PC-9 (cell line): ENCODE results near the gene CD79B. TPM values are rescaled to one million over a fixed set of nuclear protein-coding genes. Genes with fewer than 3 reads are reported as not detected.

Experiments used
- BruUV-seq: library from RNA; stranded (reverse); fragments of 400-500 nt; replicated peaks from 2 replicates; lab custom pipeline; 2021; lab: Mats Ljungman, UMichigan
- CTCF ChIA-PET: fragments of 300-600 bp; sonication (Branson Sonifier 250); formaldehyde crosslinking; loops from one replicate; lab custom pipeline; 2022; ENCODE audit warnings: antibody characterized with exemption; lab: Charles Lee
- POLR2A ChIA-PET: fragments of 300-600 bp; sonication (Branson Sonifier 250); formaldehyde crosslinking; loops from one replicate; lab custom pipeline; 2022; ENCODE audit warnings: antibody characterized with exemption; ENCODE audit not compliant: unreplicated experiment; lab: Charles Lee
- DNase-seq, 2 experiments: peaks; one replicate each; pipeline versions ENCODE4 v3.0.0 to v3.0.0-alpha.2; 2015 to 2022; ENCODE audit warnings: mixed read lengths in 1 of 2
- H2AFZ ChIP-seq: fragments of 200-600 bp; sonication (generic); 2 replicates; pipeline ENCODE4 v1.8.1; 2017; ENCODE audit warnings: antibody characterized with exemption
- H3F3A ChIP-seq: fragments of 200-600 bp; sonication (generic); 2 replicates; pipeline ENCODE4 v1.8.1; 2017; ENCODE audit warnings: antibody characterized with exemption, mild to moderate bottlenecking, low read depth; ENCODE audit not compliant: insufficient read depth
- H3K27ac ChIP-seq: fragments of 200-600 bp; sonication (generic); 2 replicates; pipeline ENCODE4 v1.6.1; 2016; ENCODE audit warnings: mixed run types
- H3K27me3 ChIP-seq: fragments of 200-600 bp; sonication (generic); 2 replicates; pipeline ENCODE4 v1.6.1; 2016; ENCODE audit warnings: low read depth, mixed run types; ENCODE audit not compliant: insufficient read depth
- H3K36me3 ChIP-seq: fragments of 200-600 bp; sonication (generic); 2 replicates; pipeline ENCODE4 v1.6.1; 2016; ENCODE audit warnings: low read depth, mixed run types
- H3K4me1 ChIP-seq: fragments of 200-600 bp; sonication (generic); replicated peaks from 2 replicates; pipeline ENCODE4 v1.6.1; 2016; ENCODE audit warnings: mixed run types; ENCODE audit not compliant: insufficient read depth
- H3K4me2 ChIP-seq: fragments of 200-600 bp; sonication (generic); 2 replicates; pipeline ENCODE4 v1.6.1; 2017; ENCODE audit warnings: mixed run types
- H3K4me3 ChIP-seq: fragments of 200-600 bp; sonication (generic); 2 replicates; pipeline ENCODE4 v1.6.1; 2016; ENCODE audit warnings: mixed run types
- H3K79me2 ChIP-seq: fragments of 200-600 bp; sonication (generic); 2 replicates; pipeline ENCODE4 v1.6.1; 2017; ENCODE audit warnings: low read depth, mixed run types
- H3K9me2 ChIP-seq: fragments of 200-600 bp; sonication (generic); 2 replicates; pipeline ENCODE4 v1.8.1; 2017; ENCODE audit warnings: mild to moderate bottlenecking; ENCODE audit not compliant: insufficient read depth
- H3K9me3 ChIP-seq: fragments of 200-600 bp; sonication (generic); 2 replicates; pipeline ENCODE4 v1.8.1; 2016; ENCODE audit warnings: low read depth; ENCODE audit not compliant: insufficient read depth
- H4K20me1 ChIP-seq: fragments of 200-600 bp; sonication (generic); 2 replicates; pipeline ENCODE4 v1.8.1; 2017; ENCODE audit not compliant: insufficient read depth
- CTCF ChIP-seq: fragments of 200-600 bp; sonication (generic); conservative IDR thresholded peaks from 2 replicates; pipeline ENCODE4 v1.6.1; 2017; ENCODE audit warnings: mixed run types, antibody characterized with exemption, mild to moderate bottlenecking, moderate library complexity
- EZH2 ChIP-seq: fragments of 200-600 bp; sonication (generic); IDR thresholded peaks from 2 replicates; pipeline ENCODE4 v1.8.0; 2017; ENCODE audit warnings: antibody characterized with exemption, low read depth
- intact Hi-C: fragments of 100-400 bp; cut with micrococcal nuclease; formaldehyde crosslinking; loops from one replicate; pipeline ENCODE4 v1.10.0; 2022; ENCODE audit not compliant: unreplicated experiment
- total RNA-seq: library from RNA; stranded (reverse); gene quantifications from 2 replicates; pipeline ENCODE4 v1.2.3, GENCODE V29; 2021

The CD79B gene
- total RNA-seq, 1 experiment from 2014 or later: not detected

- H3K9me3 ChIP-seq: no peaks in the 10 kb centered on the region
- ChIA-PET POLR2A (no interaction called here), CTCF (interaction anchor here (0.6 kb wide), 2 partner anchors 14 to 132 kb away, joined by 3 to 6 read pairs; no protein-coding TSS in a partner anchor)
- intact Hi-C loops: no loop called here
- no peaks in the 10 kb centered on the region for H3K79me2 ChIP-seq
- no peak overlapping the region for H3K27ac ChIP-seq
- H3K27me3 ChIP-seq: no peaks in the 10 kb centered on the region; the same call in 1 of the 2 replicates
- H2AFZ ChIP-seq: no peak overlapping the region
- 0 out of 2 replicates have a peak, but pooled peaks cover under 1% of the 10 kb centered on the region for H3K4me1 ChIP-seq
- no peaks in the 10 kb centered on the region for H3K36me3 ChIP-seq
- no peaks in the 10 kb centered on the region for H4K20me1 ChIP-seq
- no peak overlapping the region for H3K4me3 ChIP-seq
- no peak overlapping the region for H3K4me2 ChIP-seq
- no peaks in the 10 kb centered on the region for H3K9me2 ChIP-seq
- H3F3A ChIP-seq: no peaks in the 10 kb centered on the region
- no peak for DNase-seq
- no TSS peak for BruUV-seq
- TF ChIP-seq EZH2 (no peak), CTCF (no peak)
These were observed 23.1 kb upstream of the CD79B start for GRCh38 chr17:63955232-63955631.

- POLR2A ChIA-PET: no interaction called here
- intact Hi-C loops: loop anchor here (5.0 kb wide), 1 partner anchor 33 kb away; no protein-coding TSS in a partner anchor
- no peak overlapping the region for H3K27ac ChIP-seq
These were observed 22.4 kb upstream of the CD79B start for GRCh38 chr17:63954402-63955063.

More at GRCh38 chr17:63954402-63955063, 22.4 kb upstream of the CD79B start:
- H4K20me1 ChIP-seq: no peaks in the 10 kb centered on the region
- H3K9me3 ChIP-seq: no peaks in the 10 kb centered on the region
- DNase-seq: no peak
- BruUV-seq: no TSS peak
- no peaks in the 10 kb centered on the region for H3K9me2 ChIP-seq
- no peak overlapping the region for H2AFZ ChIP-seq
- H3K27me3 ChIP-seq: no peaks in the 10 kb centered on the region; the same call in 1 of the 2 replicates
- H3K4me3 ChIP-seq: no peak overlapping the region
- no peaks in the 10 kb centered on the region for H3F3A ChIP-seq
- no peak for TF ChIP-seq CTCF
- CTCF ChIA-PET: interaction anchor here (0.6 kb wide), 2 partner anchors 13 to 464 kb away, joined by 3 to 6 read pairs; no protein-coding TSS in a partner anchor
- no peaks in the 10 kb centered on the region for H3K4me1 ChIP-seq
- no peaks in the 10 kb centered on the region for H3K79me2 ChIP-seq
- no peak overlapping the region for H3K4me2 ChIP-seq
- no peaks in the 10 kb centered on the region for H3K36me3 ChIP-seq
